Mesenchymal stem cell (in vitro differentiated cells and primary cell): Measurements from ENCODE around the gene RGS7.
A peak's percentile ranks its signal among the peaks of the same experiment; 100 is the strongest.

Experiments used
- DNase-seq: peaks from one replicate; pipeline ENCODE4 v3.0.0-alpha.2; 2013
- H2AFZ ChIP-seq: one replicate; pipeline ENCODE4 v1.6.1; 2013; ENCODE audit warnings: low read depth, mild to moderate bottlenecking, control low read depth, inconsistent platforms, low read length, moderate library complexity
- H2AK5ac ChIP-seq: 2 replicates; pipeline ENCODE4 v1.6.1; 2013; ENCODE audit warnings: low read length, moderate library complexity, mild to moderate bottlenecking, inconsistent platforms; ENCODE audit not compliant: severe bottlenecking
- H2BK120ac ChIP-seq: one replicate; pipeline ENCODE4 v1.6.1; 2013; ENCODE audit warnings: low read depth, mild to moderate bottlenecking, inconsistent platforms, low read length, moderate library complexity
- H2BK12ac ChIP-seq, 2 experiments: one replicate each; pipeline ENCODE4 v1.6.1; 2013; ENCODE audit warnings: inconsistent platforms in 2 of 2, low read length in 2 of 2, mild to moderate bottlenecking in 2 of 2, moderate library complexity in 2 of 2, control low read depth in 1 of 2
- H2BK15ac ChIP-seq: one replicate; pipeline ENCODE4 v1.6.1; 2013; ENCODE audit warnings: mild to moderate bottlenecking, low read depth, inconsistent platforms; ENCODE audit not compliant: poor library complexity, severe bottlenecking
- H2BK5ac ChIP-seq: 2 replicates; pipeline ENCODE4 v1.6.1; 2013; ENCODE audit warnings: low read depth, mild to moderate bottlenecking, low read length, control low read depth, inconsistent platforms; ENCODE audit not compliant: poor library complexity, severe bottlenecking
- H3K14ac ChIP-seq, 2 experiments: one replicate each; pipeline ENCODE4 v1.6.1; 2013; ENCODE audit warnings: inconsistent platforms in 2 of 2, low read length in 2 of 2, control low read depth in 1 of 2, mild to moderate bottlenecking in 1 of 2, moderate library complexity in 1 of 2
- H3K18ac ChIP-seq, 2 experiments: one replicate each; pipeline ENCODE4 v1.6.1; 2013; ENCODE audit warnings: inconsistent platforms in 2 of 2, low read length in 2 of 2, control low read depth in 1 of 2, low read depth in 1 of 2, mild to moderate bottlenecking in 1 of 2
- H3K23ac ChIP-seq, 2 experiments: one replicate each; pipeline ENCODE4 v1.6.1; 2013; ENCODE audit warnings: inconsistent platforms in 2 of 2, low read length in 2 of 2, mild to moderate bottlenecking in 2 of 2, moderate library complexity in 2 of 2, control low read depth in 1 of 2
- H3K27ac ChIP-seq: 2 replicates; pipeline ENCODE4 v1.5.1; 2013; ENCODE audit warnings: mild to moderate bottlenecking, moderate library complexity, low read length, control low read depth, inconsistent platforms; ENCODE audit not compliant: poor library complexity, severe bottlenecking
- H3K27me3 ChIP-seq, 2 experiments: 2 replicates each; pipeline versions ENCODE4 v1.6.1 to v1.7.0; 2013; ENCODE audit warnings: low read length in 2 of 2, mild to moderate bottlenecking in 2 of 2, moderate library complexity in 2 of 2, control low read depth in 1 of 2, inconsistent platforms in 1 of 2; ENCODE audit not compliant: control insufficient read depth in 1 of 2, insufficient read depth in 1 of 2
- H3K36me3 ChIP-seq, 2 experiments: 2 replicates each; pipeline versions ENCODE4 v1.6.1 to v1.7.0; 2013; ENCODE audit warnings: low read length in 2 of 2, control low read depth in 1 of 2, inconsistent platforms in 1 of 2, low read depth in 1 of 2, mild to moderate bottlenecking in 1 of 2; ENCODE audit not compliant: insufficient read depth in 2 of 2, control insufficient read depth in 1 of 2
- H3K4ac ChIP-seq, 2 experiments: one replicate each; pipeline ENCODE4 v1.6.1; 2013; ENCODE audit warnings: inconsistent platforms in 2 of 2, low read length in 2 of 2, mild to moderate bottlenecking in 2 of 2, moderate library complexity in 2 of 2, control low read depth in 1 of 2, low read depth in 1 of 2
- H3K4me1 ChIP-seq: 2 replicates; pipeline ENCODE4 v1.6.1; 2013; ENCODE audit warnings: low read depth, low read length, control low read depth; ENCODE audit not compliant: control insufficient read depth, insufficient read depth
- H3K4me2 ChIP-seq: 2 replicates; pipeline ENCODE4 v1.6.1; 2013; ENCODE audit warnings: low read length, mild to moderate bottlenecking, inconsistent platforms; ENCODE audit not compliant: poor library complexity, severe bottlenecking
- H3K4me3 ChIP-seq, 2 experiments: 2 replicates each; pipeline versions ENCODE4 v1.5.1 to v1.7.0; 2013; ENCODE audit warnings: low read length in 2 of 2, mild to moderate bottlenecking in 2 of 2, control low read depth in 1 of 2, low read depth in 1 of 2; ENCODE audit not compliant: insufficient read depth in 1 of 2
- H3K79me1 ChIP-seq: replicated peaks from 2 replicates; pipeline ENCODE4 v1.6.1; 2013; ENCODE audit warnings: mild to moderate bottlenecking, control low read depth, low read length, inconsistent platforms; ENCODE audit not compliant: poor library complexity, severe bottlenecking
- H3K9ac ChIP-seq: 2 replicates; pipeline ENCODE4 v1.7.0; 2013; ENCODE audit warnings: mild to moderate bottlenecking, low read length, moderate library complexity
- H3K9me3 ChIP-seq: 2 replicates; pipeline ENCODE4 v1.7.0; 2013; ENCODE audit warnings: mild to moderate bottlenecking, low read length; ENCODE audit not compliant: control insufficient read depth
- H4K8ac ChIP-seq: one replicate; pipeline ENCODE4 v1.6.1; 2013; ENCODE audit warnings: inconsistent platforms, mild to moderate bottlenecking, low read length, moderate library complexity
- H4K91ac ChIP-seq: one replicate; pipeline ENCODE4 v1.6.1; 2013; ENCODE audit warnings: mild to moderate bottlenecking, low read length, inconsistent platforms
- WGBS: methylation state at CpG from one replicate; pipeline ENCODE4 v1.1.7; 2013; ENCODE audit warnings: mixed read lengths; 5-methylcytosine and 5-hydroxymethylcytosine counted together

The RGS7 gene

DNA sequence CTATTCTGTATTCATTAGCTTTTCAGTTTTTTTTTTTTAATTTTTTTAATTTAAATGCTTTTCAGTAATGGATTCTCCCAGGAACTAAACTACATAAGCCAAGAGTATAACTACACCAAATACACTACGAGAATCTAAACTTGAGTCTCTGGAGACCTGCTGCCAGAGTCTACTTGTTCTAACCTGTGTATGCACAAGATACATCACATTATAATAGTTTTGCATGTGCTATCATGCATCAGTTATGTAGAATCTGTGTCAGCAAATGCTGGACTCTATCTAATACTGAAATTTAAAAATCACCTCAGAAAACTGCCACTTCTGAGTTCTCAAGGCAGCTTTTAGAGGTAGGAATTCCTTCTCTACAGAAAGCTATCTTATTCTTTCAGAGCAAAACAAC, 598.7 kb downstream of the RGS7 start:
- no peak overlapping the region for H2BK120ac ChIP-seq
- H2BK5ac ChIP-seq = no peak overlapping the region
- no peaks in the 10 kb centered on the region for H3K27me3 ChIP-seq
- no peak overlapping the region for H2BK12ac ChIP-seq
- 100% methylated on average over 1 of the region's 1 CpG for WGBS
- H3K36me3 ChIP-seq = no peaks in the 10 kb centered on the region
- H4K8ac ChIP-seq = no peak overlapping the region
- H3K27ac ChIP-seq = no peak overlapping the region
- DNase-seq = no peak
- H3K9ac ChIP-seq = no peak overlapping the region
- H3K79me1 ChIP-seq = no peaks in the 10 kb centered on the region
- no peak overlapping the region for H3K14ac ChIP-seq
- no peak overlapping the region for H3K4me3 ChIP-seq
- no peak overlapping the region for H3K4ac ChIP-seq
- H2AFZ ChIP-seq = no peak overlapping the region
- H2AK5ac ChIP-seq = no peak overlapping the region
- H3K18ac ChIP-seq = no peak overlapping the region
- H3K4me1 ChIP-seq = no peaks in the 10 kb centered on the region
- H3K9me3 ChIP-seq = no peaks in the 10 kb centered on the region
- H2BK15ac ChIP-seq = no peak overlapping the region
- no peak overlapping the region for H3K4me2 ChIP-seq
- no peak overlapping the region for H3K23ac ChIP-seq
- no peak overlapping the region for H4K91ac ChIP-seq

DNA sequence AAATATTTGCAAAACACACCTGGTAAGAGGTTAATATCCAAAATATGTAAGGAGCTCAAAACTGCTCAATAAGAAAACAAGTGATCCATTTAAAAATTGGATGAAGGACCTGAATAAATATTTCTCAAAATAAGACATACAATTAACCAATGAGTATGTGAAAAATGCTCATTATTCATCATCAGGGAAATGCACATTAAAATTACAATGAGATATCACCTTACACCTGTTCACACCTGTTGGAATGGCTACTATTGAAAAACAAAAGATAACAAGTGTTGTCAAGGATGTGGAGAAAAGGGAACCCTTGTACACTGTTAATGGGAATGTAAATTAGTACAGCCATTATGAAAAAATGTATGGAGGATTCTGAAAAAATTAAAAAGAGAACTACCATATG, 609.1 kb downstream of the RGS7 start:
- H4K8ac ChIP-seq = no peak overlapping the region
- H2BK5ac ChIP-seq = no peak overlapping the region
- no peak overlapping the region for H2BK120ac ChIP-seq
- no peak overlapping the region for H2AFZ ChIP-seq
- no peak overlapping the region for H3K18ac ChIP-seq
- H3K23ac ChIP-seq = no peak overlapping the region
- H2BK12ac ChIP-seq = no peak overlapping the region
- H3K4me3 ChIP-seq = no peak overlapping the region
- H3K4ac ChIP-seq = no peak overlapping the region
- no peak overlapping the region for H3K14ac ChIP-seq
- no peak overlapping the region for H4K91ac ChIP-seq
- H3K4me1 ChIP-seq = no peaks in the 10 kb centered on the region
- H3K27me3 ChIP-seq = no peaks in the 10 kb centered on the region
- H3K9ac ChIP-seq = no peak overlapping the region
- no peak for DNase-seq
- no peaks in the 10 kb centered on the region for H3K79me1 ChIP-seq
- H2BK15ac ChIP-seq = no peak overlapping the region
- no peak overlapping the region for H2AK5ac ChIP-seq
- H3K36me3 ChIP-seq = no peaks in the 10 kb centered on the region
- H3K27ac ChIP-seq = no peak overlapping the region
- no peak overlapping the region for H3K4me2 ChIP-seq
- no peaks in the 10 kb centered on the region for H3K9me3 ChIP-seq

DNA sequence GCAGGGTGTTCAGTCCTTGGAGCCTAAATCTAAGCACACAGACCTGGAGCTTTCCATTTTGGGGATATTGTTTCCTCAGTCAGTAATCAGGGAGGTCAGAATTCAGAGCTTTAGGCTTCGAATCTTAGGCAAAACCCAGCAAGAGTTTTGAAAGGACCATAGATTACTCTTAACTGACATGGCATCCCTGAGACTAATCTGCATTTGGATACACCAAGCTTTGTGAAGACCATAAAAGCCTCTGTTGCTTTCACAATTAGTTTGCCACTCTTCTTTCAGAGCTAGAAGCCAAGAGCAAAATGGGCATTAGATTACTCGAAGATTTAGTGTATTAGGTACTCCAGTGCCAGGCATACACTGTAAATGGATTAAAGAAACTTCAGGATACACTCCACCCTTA, 613.3 kb downstream of the RGS7 start:
- Histone ChIP-seq H3K4me2 (no peak overlapping the region), H4K91ac (no peak overlapping the region), H2BK5ac (no peak overlapping the region), H2BK15ac (no peak overlapping the region), H2AFZ (no peak overlapping the region), H3K4me1 (no peaks in the 10 kb centered on the region), H3K18ac (no peak overlapping the region), H3K4me3 (no peak overlapping the region), H3K36me3 (no peaks in the 10 kb centered on the region), H3K14ac (no peak overlapping the region), H2BK12ac (no peak overlapping the region), H3K27ac (no peak overlapping the region), H3K23ac (no peak overlapping the region), H3K9me3 (no peaks in the 10 kb centered on the region), H2BK120ac (no peak overlapping the region), H2AK5ac (no peak overlapping the region), H4K8ac (no peak overlapping the region), H3K4ac (no peak overlapping the region), H3K79me1 (no peaks in the 10 kb centered on the region), H3K9ac (no peak overlapping the region), H3K27me3 (no peaks in the 10 kb centered on the region)
- WGBS = 74% methylated on average over 1 of the region's 2 CpGs
- DNase-seq = no peak

DNA sequence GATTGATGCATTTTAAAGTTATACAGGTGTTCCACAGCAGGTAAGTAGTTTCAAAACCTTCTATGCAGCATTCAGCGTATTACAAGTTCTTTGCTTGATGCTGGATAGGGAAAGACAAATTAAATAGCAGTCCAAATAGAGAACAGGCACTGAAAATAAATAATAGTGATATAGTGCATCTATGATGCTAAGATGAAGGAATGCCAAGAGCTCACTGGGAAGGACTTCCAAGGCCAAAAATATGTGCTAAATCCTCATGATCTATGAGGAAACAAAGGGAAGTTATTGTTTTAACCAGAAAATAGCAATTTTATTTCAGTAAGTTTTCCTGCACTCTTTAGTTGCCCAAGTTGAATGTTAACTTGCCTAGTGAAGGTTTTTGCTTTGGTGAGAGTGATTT, 617.3 kb downstream of the RGS7 start:
- H3K27me3 ChIP-seq = no peaks in the 10 kb centered on the region
- no peak overlapping the region for H3K4me3 ChIP-seq
- H3K14ac ChIP-seq = no peak overlapping the region
- no peak overlapping the region for H3K4me2 ChIP-seq
- no peak for DNase-seq
- no peak overlapping the region for H2AFZ ChIP-seq
- H3K4ac ChIP-seq = no peak overlapping the region
- H3K36me3 ChIP-seq = no peaks in the 10 kb centered on the region
- no peak overlapping the region for H2BK120ac ChIP-seq
- no peak overlapping the region for H2BK12ac ChIP-seq
- no peaks in the 10 kb centered on the region for H3K4me1 ChIP-seq
- H3K9me3 ChIP-seq = no peaks in the 10 kb centered on the region
- H2BK15ac ChIP-seq = no peak overlapping the region
- no peak overlapping the region for H4K91ac ChIP-seq
- no peak overlapping the region for H3K9ac ChIP-seq
- H2AK5ac ChIP-seq = no peak overlapping the region
- no peak overlapping the region for H4K8ac ChIP-seq
- peak overlapping the region; percentile 32 for H3K27ac ChIP-seq
- H2BK5ac ChIP-seq = no peak overlapping the region
- no peaks in the 10 kb centered on the region for H3K79me1 ChIP-seq
- no peak overlapping the region for H3K18ac ChIP-seq
- WGBS = 100% methylated on average over 1 of the region's 1 CpG
- H3K23ac ChIP-seq = no peak overlapping the region
